ENCODE data around the gene PRPF19. TPM values are rescaled to one million over a fixed set of nuclear protein-coding genes. Genes with fewer than 3 reads are reported as not detected.

Gene PRPF19
- total and polyA plus RNA-seq, 2 donors from 2014 or later, result 70.7 to 72.1 TPM

GRCh38 chr11:60879971-60880588 lies 26.3 kb downstream of the PRPF19 start:
- no peaks in the 10 kb centered on the region for H3K27me3 ChIP-seq (ENCODE audit: control insufficient read depth, insufficient read depth, low read length)
- H3K36me3 ChIP-seq (ENCODE audit: control insufficient read depth in 2 of 3, insufficient read depth in 3 of 3, low read length in 3 of 3), result peaks cover 0 to 9% (median 0%) of the 10 kb centered on the region in 3 donors
- H3K4me3 ChIP-seq (ENCODE audit: low read length in 3 of 3), result no peak overlapping the region
- H3K27ac ChIP-seq (ENCODE audit: low read depth in 2 of 2, low read length in 2 of 2), result no peak overlapping the region
- DNase-seq (peak in 1 of 5 donors; percentile 28), FAIRE-seq (no peak)
- no peaks in the 10 kb centered on the region for H3K4me1 ChIP-seq (ENCODE audit: control insufficient read depth in 2 of 3, insufficient read depth in 2 of 3, low read depth in 1 of 3, low read length in 3 of 3)
- intact Hi-C loops (cut with DNase I), result no loop called here
- no peak for TF ChIP-seq CTCF (IDR thresholded peaks at IDR 0.05; ENCODE audit: borderline replicate concordance, extremely low read depth, insufficient read depth)
- no peaks in the 10 kb centered on the region for H3K9me3 ChIP-seq (ENCODE audit: control insufficient read depth in 2 of 3, insufficient read depth in 1 of 3, low read length in 3 of 3)
- no peak overlapping the region for H3K9ac ChIP-seq (ENCODE audit: low read length in 3 of 3)

- no peaks in the 10 kb centered on the region for H3K4me1 ChIP-seq (ENCODE audit: control insufficient read depth in 2 of 3, insufficient read depth in 2 of 3, low read depth in 1 of 3, low read length in 3 of 3)
- DNase-seq (no peak), FAIRE-seq (no peak)
- TF ChIP-seq CTCF (IDR thresholded peaks at IDR 0.05; ENCODE audit: borderline replicate concordance, extremely low read depth, insufficient read depth), result no peak
- no peak overlapping the region for H3K27ac ChIP-seq (ENCODE audit: low read depth in 2 of 2, low read length in 2 of 2)
- no peaks in the 10 kb centered on the region for H3K27me3 ChIP-seq (ENCODE audit: control insufficient read depth, insufficient read depth, low read length)
- no peak overlapping the region for H3K9ac ChIP-seq (ENCODE audit: low read length in 3 of 3)
- intact Hi-C loops (cut with DNase I), result no loop called here
- H3K4me3 ChIP-seq (ENCODE audit: low read length in 3 of 3), result no peak overlapping the region
- peaks cover 0 to 9% (median 0%) of the 10 kb centered on the region in 3 donors for H3K36me3 ChIP-seq (ENCODE audit: control insufficient read depth in 2 of 3, insufficient read depth in 3 of 3, low read length in 3 of 3)
- no peaks in the 10 kb centered on the region for H3K9me3 ChIP-seq (ENCODE audit: control insufficient read depth in 2 of 3, insufficient read depth in 1 of 3, low read length in 3 of 3)
Observed at GRCh38 chr11:60879104-60879503, 27.3 kb downstream of the PRPF19 start.

- Histone ChIP-seq H3K36me3 (ENCODE audit: control insufficient read depth in 2 of 3, insufficient read depth in 3 of 3, low read length in 3 of 3) (peaks cover 0 to 9% (median 0%) of the 10 kb centered on the region in 3 donors), H3K27ac (ENCODE audit: low read depth in 2 of 2, low read length in 2 of 2) (no peak overlapping the region), H3K9me3 (ENCODE audit: control insufficient read depth in 2 of 3, insufficient read depth in 1 of 3, low read length in 3 of 3) (no peaks in the 10 kb centered on the region), H3K27me3 (ENCODE audit: control insufficient read depth, insufficient read depth, low read length) (no peaks in the 10 kb centered on the region), H3K4me1 (ENCODE audit: control insufficient read depth in 2 of 3, insufficient read depth in 2 of 3, low read depth in 1 of 3, low read length in 3 of 3) (no peaks in the 10 kb centered on the region), H3K4me3 (ENCODE audit: low read length in 3 of 3) (no peak overlapping the region), H3K9ac (ENCODE audit: low read length in 3 of 3) (no peak overlapping the region)
- no peak for FAIRE-seq
- no peak for TF ChIP-seq CTCF (IDR thresholded peaks at IDR 0.05; ENCODE audit: borderline replicate concordance, extremely low read depth, insufficient read depth)
- no peak for DNase-seq
- intact Hi-C loops (cut with DNase I), result no loop called here
Observed at GRCh38 chr11:60878245-60879101, 27.9 kb downstream of the PRPF19 start.
